ENCODE results near the gene CDC14B. TPM values are rescaled to one million over a fixed set of nuclear protein-coding genes. Genes with fewer than 3 reads are reported as not detected.

Gene CDC14B
- total and polyA plus RNA-seq, 2 of the 4 experiments (the other 2 are of a cell fraction) = 9.7 to 26.3 TPM

GRCh38 chr9:96651626-96652025 lies 32.0 kb upstream of the CDC14B start (continued):
- TF ChIP-seq RFX5 (IDR thresholded peaks at IDR 0.05; ENCODE audit: low read depth, low read length) (peak; percentile 58; the same call in 1 of the 2 replicates), FOS (IDR thresholded peaks at IDR 0.05; ENCODE audit: low read depth, low read length) (no peak), CEBPB (IDR thresholded peaks at IDR 0.05; ENCODE audit: low read depth, low read length) (no peak), NFE2L2 (IDR thresholded peaks at IDR 0.05; ENCODE audit: low read depth, low read length) (no peak), RCOR1 (IDR thresholded peaks at IDR 0.05; ENCODE audit: insufficient replicate concordance, low read length) (no peak)

- ChIA-PET POLR2A (ENCODE audit: unreplicated experiment) (no interaction called here), CTCF (no interaction called here)
- TF ChIP-seq BHLHE40 (IDR thresholded peaks at IDR 0.05; ENCODE audit: low read depth, low read length) (no peak), MAFK (IDR thresholded peaks at IDR 0.05; ENCODE audit: low read depth, low read length) (peak; percentile 88)
- no peak overlapping the region for H2BK15ac ChIP-seq (ENCODE audit: low read depth, low read length)
- H3K4me1 ChIP-seq (ENCODE audit: control insufficient read depth, insufficient read depth, low read length) = peaks cover 1% of the 10 kb centered on the region; the same call in 1 of the 2 replicates
- no TSS peak for BruUV-seq (replicated peaks)
- dilution Hi-C loops (cut with HindIII; ENCODE audit: low sequenced_read_pairs, unreplicated experiment) = no loop called here
- H2BK5ac ChIP-seq (ENCODE audit: low read depth, low read length, poor library complexity, severe bottlenecking) = no peak overlapping the region
- no peak overlapping the region for H4K8ac ChIP-seq (ENCODE audit: low read depth in 2 of 2, low read length in 2 of 2)
- H2AFZ ChIP-seq (replicated peaks; ENCODE audit: low read length, poor library complexity) = no peak overlapping the region
- no peaks in the 10 kb centered on the region for H3K9me3 ChIP-seq (ENCODE audit: control insufficient read depth, insufficient read depth, low read length)
- no peak overlapping the region for H3K9ac ChIP-seq (ENCODE audit: low read depth, low read length)
- H3K9me1 ChIP-seq (ENCODE audit: insufficient read depth, low read length) = no peaks in the 10 kb centered on the region
- H3K79me1 ChIP-seq (ENCODE audit: low read depth in 1 of 2, low read length in 2 of 2) = peaks cover 0 to 13% of the 10 kb centered on the region in 2 experiments; a peak in 1 of 4 replicates
- H3K23ac ChIP-seq (ENCODE audit: low read depth, low read length) = no peak overlapping the region
- H3K36me3 ChIP-seq (ENCODE audit: control insufficient read depth, insufficient read depth, low read length) = peaks cover 3% of the 10 kb centered on the region; the same call in 1 of the 2 replicates
- intact Hi-C loops (cut with micrococcal nuclease) = loop anchor here (5.0 kb wide), 1 partner anchor 82 kb away; no protein-coding TSS in a partner anchor
- no peak overlapping the region for H3K4me2 ChIP-seq (ENCODE audit: low read depth, low read length)
- no peak overlapping the region for H2BK120ac ChIP-seq (ENCODE audit: low read depth, low read length)
- H4K20me1 ChIP-seq (ENCODE audit: insufficient read depth, low read length) = no peaks in the 10 kb centered on the region
- H2AK9ac ChIP-seq (replicated peaks; ENCODE audit: low read depth, low read length, poor library complexity) = no peak overlapping the region
- no peak overlapping the region for H3K4me3 ChIP-seq (ENCODE audit: insufficient read depth, low read depth, low read length)
- WGBS, 2 experiments (ENCODE audit: extremely low coverage in 2 of 2, insufficient read length in 1 of 2) = no CpG with 5 or more reads among the region's 1 CpG
- H3K14ac ChIP-seq (replicated peaks; ENCODE audit: low read depth, low read length) = no peak overlapping the region
- no peak overlapping the region for H3K4ac ChIP-seq (ENCODE audit: low read depth, low read length)
- H3K27ac ChIP-seq (ENCODE audit: insufficient read depth, low read length) = no peak overlapping the region
- no peak for DNase-seq
- H3K18ac ChIP-seq (ENCODE audit: low read depth, low read length) = no peak overlapping the region
- H2BK20ac ChIP-seq (ENCODE audit: low read depth, low read length) = no peak overlapping the region
- in situ Hi-C loops (cut with MboI; ENCODE audit: low sequenced_read_pairs) = loop anchor here (10.0 kb wide), 1 partner anchor 235 kb away; the partner anchor contains the start of gene ZNF367
- H4K91ac ChIP-seq (ENCODE audit: insufficient read depth, low read depth, low read length) = no peak overlapping the region
- no peak overlapping the region for H3K56ac ChIP-seq (ENCODE audit: extremely low read depth, insufficient read depth, low read length)
- no peaks in the 10 kb centered on the region for H3K27me3 ChIP-seq (ENCODE audit: control insufficient read depth, insufficient read depth, low read length)
- H2AK5ac ChIP-seq (ENCODE audit: low read depth, low read length) = no peak overlapping the region
- ATAC-seq (ENCODE audit: low read depth) = no peak
- H4K5ac ChIP-seq (ENCODE audit: low read depth, low read length) = no peak overlapping the region
Observed at GRCh38 chr9:96649620-96650324, 30.1 kb upstream of the CDC14B start.

Data from IMR-90 (cell line).